Measurements from ENCODE around the gene DDX59.
"Not testable (repeated sequence)": the region's sequence is repeated elsewhere in the genome, so short reads cannot be mapped to it uniquely, and the experiment has no call there.

Gene DDX59

GRCh38 chr1:200642481-200642880 lies 27.2 kb downstream of the DDX59 start:
- Histone ChIP-seq H3K27ac (ENCODE audit: low read length) (no peak overlapping the region), H3K9me3 (ENCODE audit: insufficient read depth, low read depth, low read length) (no peaks in the 10 kb centered on the region), H3K4me3 (ENCODE audit: low read length) (no peak overlapping the region), H3K9ac (ENCODE audit: low read depth, low read length) (no peak overlapping the region), H3K36me3 (ENCODE audit: insufficient read depth, low read depth, low read length) (peaks cover 14% of the 10 kb centered on the region), H3K4me1 (ENCODE audit: insufficient read depth, low read length) (no peaks in the 10 kb centered on the region), H3K27me3 (ENCODE audit: insufficient read depth, low read length) (no peaks in the 10 kb centered on the region)

GRCh38 chr1:200640963-200641401 lies 28.7 kb downstream of the DDX59 start:
- Histone ChIP-seq H3K36me3 (ENCODE audit: insufficient read depth, low read depth, low read length) (peaks cover 2% of the 10 kb centered on the region; the same call in 1 of the 2 replicates), H3K4me1 (ENCODE audit: insufficient read depth, low read length) (no peaks in the 10 kb centered on the region), H3K9ac (ENCODE audit: low read depth, low read length) (no peak overlapping the region), H3K27ac (ENCODE audit: low read length) (no peak overlapping the region), H3K9me3 (ENCODE audit: insufficient read depth, low read depth, low read length) (no peaks in the 10 kb centered on the region), H3K4me3 (ENCODE audit: low read length) (no peak overlapping the region), H3K27me3 (ENCODE audit: insufficient read depth, low read length) (no peaks in the 10 kb centered on the region)

- Histone ChIP-seq H3K27me3 (ENCODE audit: insufficient read depth, low read length) (no peaks in the 10 kb centered on the region), H3K27ac (ENCODE audit: low read length) (no peak overlapping the region), H3K9me3 (ENCODE audit: insufficient read depth, low read depth, low read length) (no peaks in the 10 kb centered on the region), H3K9ac (ENCODE audit: low read depth, low read length) (no peak overlapping the region), H3K36me3 (ENCODE audit: insufficient read depth, low read depth, low read length) (no peaks in the 10 kb centered on the region; the same call in 1 of the 2 replicates), H3K4me1 (ENCODE audit: insufficient read depth, low read length) (no peaks in the 10 kb centered on the region), H3K4me3 (ENCODE audit: low read length) (no peak overlapping the region)
These were observed 29.2 kb downstream of the DDX59 start for GRCh38 chr1:200640373-200640962.

GRCh38 chr1:200638073-200638472 lies 31.6 kb downstream of the DDX59 start:
- H3K27ac ChIP-seq (ENCODE audit: low read length): no peak overlapping the region
- no peaks in the 10 kb centered on the region for H3K9me3 ChIP-seq (ENCODE audit: insufficient read depth, low read depth, low read length)
- no peaks in the 10 kb centered on the region for H3K36me3 ChIP-seq (ENCODE audit: insufficient read depth, low read depth, low read length)
- H3K9ac ChIP-seq (ENCODE audit: low read depth, low read length): no peak overlapping the region
- H3K27me3 ChIP-seq (ENCODE audit: insufficient read depth, low read length): no peaks in the 10 kb centered on the region
- H3K4me3 ChIP-seq (ENCODE audit: low read length): no peak overlapping the region
- no peaks in the 10 kb centered on the region for H3K4me1 ChIP-seq (ENCODE audit: insufficient read depth, low read length)

- no peaks in the 10 kb centered on the region for H3K36me3 ChIP-seq (ENCODE audit: insufficient read depth, low read depth, low read length)
- H3K9me3 ChIP-seq (ENCODE audit: insufficient read depth, low read depth, low read length): no peaks in the 10 kb centered on the region
- no peak overlapping the region for H3K27ac ChIP-seq (ENCODE audit: low read length)
- H3K4me1 ChIP-seq (ENCODE audit: insufficient read depth, low read length): no peaks in the 10 kb centered on the region
- no peak overlapping the region for H3K4me3 ChIP-seq (ENCODE audit: low read length)
- H3K9ac ChIP-seq (ENCODE audit: low read depth, low read length): no peak overlapping the region
- no peaks in the 10 kb centered on the region for H3K27me3 ChIP-seq (ENCODE audit: insufficient read depth, low read length)
These were observed 33.0 kb downstream of the DDX59 start for GRCh38 chr1:200636681-200637080.

GRCh38 chr1:200634261-200635122 lies 35.2 kb downstream of the DDX59 start:
- Histone ChIP-seq H3K4me3 (ENCODE audit: low read length) (no peak overlapping the region), H3K9me3 (ENCODE audit: insufficient read depth, low read depth, low read length) (no peaks in the 10 kb centered on the region), H3K9ac (ENCODE audit: low read depth, low read length) (no peak overlapping the region), H3K27me3 (ENCODE audit: insufficient read depth, low read length) (no peaks in the 10 kb centered on the region), H3K4me1 (ENCODE audit: insufficient read depth, low read length) (no peaks in the 10 kb centered on the region), H3K36me3 (ENCODE audit: insufficient read depth, low read depth, low read length) (no peaks in the 10 kb centered on the region), H3K27ac (ENCODE audit: low read length) (no peak overlapping the region)

GRCh38 chr1:200631375-200631774 lies 38.3 kb downstream of the DDX59 start:
- no peaks in the 10 kb centered on the region for H3K9me3 ChIP-seq (ENCODE audit: insufficient read depth, low read depth, low read length)
- no peak overlapping the region for H3K27ac ChIP-seq (ENCODE audit: low read length)
- H3K27me3 ChIP-seq (ENCODE audit: insufficient read depth, low read length): no peaks in the 10 kb centered on the region
- no peak overlapping the region for H3K4me3 ChIP-seq (ENCODE audit: low read length)
- H3K4me1 ChIP-seq (ENCODE audit: insufficient read depth, low read length): no peaks in the 10 kb centered on the region
- no peak overlapping the region for H3K9ac ChIP-seq (ENCODE audit: low read depth, low read length)
- no peaks in the 10 kb centered on the region for H3K36me3 ChIP-seq (ENCODE audit: insufficient read depth, low read depth, low read length)

- not testable (repeated sequence) for H3K9ac ChIP-seq (ENCODE audit: low read depth, low read length); H3K4me3 ChIP-seq (ENCODE audit: low read length); H3K9me3 ChIP-seq (ENCODE audit: insufficient read depth, low read depth, low read length); H3K36me3 ChIP-seq (ENCODE audit: insufficient read depth, low read depth, low read length); H3K27me3 ChIP-seq (ENCODE audit: insufficient read depth, low read length); H3K27ac ChIP-seq (ENCODE audit: low read length); H3K4me1 ChIP-seq (ENCODE audit: insufficient read depth, low read length)
These were observed 39.2 kb downstream of the DDX59 start for GRCh38 chr1:200630515-200630899.

GRCh38 chr1:200629876-200630514 lies 39.7 kb downstream of the DDX59 start:
- Histone ChIP-seq H3K9me3 (ENCODE audit: insufficient read depth, low read depth, low read length) (no peaks in the 10 kb centered on the region), H3K4me3 (ENCODE audit: low read length) (no peak overlapping the region), H3K27ac (ENCODE audit: low read length) (no peak overlapping the region), H3K4me1 (ENCODE audit: insufficient read depth, low read length) (no peaks in the 10 kb centered on the region), H3K27me3 (ENCODE audit: insufficient read depth, low read length) (no peaks in the 10 kb centered on the region), H3K36me3 (ENCODE audit: insufficient read depth, low read depth, low read length) (no peaks in the 10 kb centered on the region), H3K9ac (ENCODE audit: low read depth, low read length) (no peak overlapping the region)

- Histone ChIP-seq H3K9me3 (ENCODE audit: insufficient read depth, low read depth, low read length) (no peaks in the 10 kb centered on the region), H3K27ac (ENCODE audit: low read length) (no peak overlapping the region), H3K4me1 (ENCODE audit: insufficient read depth, low read length) (no peaks in the 10 kb centered on the region), H3K9ac (ENCODE audit: low read depth, low read length) (no peak overlapping the region), H3K4me3 (ENCODE audit: low read length) (no peak overlapping the region), H3K27me3 (ENCODE audit: insufficient read depth, low read length) (no peaks in the 10 kb centered on the region), H3K36me3 (ENCODE audit: insufficient read depth, low read depth, low read length) (no peaks in the 10 kb centered on the region)
These were observed 41.4 kb downstream of the DDX59 start for GRCh38 chr1:200628223-200628881.

GRCh38 chr1:200627575-200628222 lies 42.0 kb downstream of the DDX59 start:
- no peak overlapping the region for H3K27ac ChIP-seq (ENCODE audit: low read length)
- no peak overlapping the region for H3K9ac ChIP-seq (ENCODE audit: low read depth, low read length)
- H3K27me3 ChIP-seq (ENCODE audit: insufficient read depth, low read length): no peaks in the 10 kb centered on the region

More at GRCh38 chr1:200627575-200628222, 42.0 kb downstream of the DDX59 start:
- Histone ChIP-seq H3K4me1 (ENCODE audit: insufficient read depth, low read length) (no peaks in the 10 kb centered on the region), H3K4me3 (ENCODE audit: low read length) (no peak overlapping the region), H3K36me3 (ENCODE audit: insufficient read depth, low read depth, low read length) (no peaks in the 10 kb centered on the region), H3K9me3 (ENCODE audit: insufficient read depth, low read depth, low read length) (no peaks in the 10 kb centered on the region)
